WTC11 (cell line): ENCODE measurements around the gene LIPM.

Source experiments
- EMX1 ChIP-seq: fragments of 250-450 bp; sonication (Bioruptor Pico); IDR thresholded peaks from 2 replicates; pipeline ENCODE4 v1.8.0; 2021; ENCODE audit warnings: mild to moderate bottlenecking
- FOXJ3 ChIP-seq: sonication (generic); formaldehyde crosslinking; IDR thresholded peaks from 2 replicates; pipeline ENCODE4 v1.9.0; 2021; ENCODE audit warnings: missing genetic modification reagents, mild to moderate bottlenecking, borderline replicate concordance
- GABPB1 ChIP-seq: sonication (generic); formaldehyde crosslinking; IDR thresholded peaks from 2 replicates; pipeline ENCODE4 v1.8.1; 2023; ENCODE audit warnings: mild to moderate bottlenecking, missing genetic modification reagents
- IRF2 ChIP-seq: sonication (generic); formaldehyde crosslinking; IDR thresholded peaks from 2 replicates; pipeline ENCODE4 v1.8.0; 2022; ENCODE audit warnings: low read depth, missing genetic modification reagents, borderline replicate concordance
- TF ChIP-seq, protein P1 (sequence below): fragments of 200-600 bp; IDR thresholded peaks from 2 replicates; pipeline ENCODE4 v1.8.0; 2022; ENCODE audit warnings: antibody characterized with exemption

GRCh38 chr10:88764110-88764509, 38.4 kb upstream of the LIPM start:
- TF ChIP-seq IRF2 (CRISPR knock-in tag) (no peak), GABPB1 (CRISPR knock-in tag) (no peak), FOXJ3 (no peak), EMX1 (no peak)
- TF ChIP-seq, protein P1, sequence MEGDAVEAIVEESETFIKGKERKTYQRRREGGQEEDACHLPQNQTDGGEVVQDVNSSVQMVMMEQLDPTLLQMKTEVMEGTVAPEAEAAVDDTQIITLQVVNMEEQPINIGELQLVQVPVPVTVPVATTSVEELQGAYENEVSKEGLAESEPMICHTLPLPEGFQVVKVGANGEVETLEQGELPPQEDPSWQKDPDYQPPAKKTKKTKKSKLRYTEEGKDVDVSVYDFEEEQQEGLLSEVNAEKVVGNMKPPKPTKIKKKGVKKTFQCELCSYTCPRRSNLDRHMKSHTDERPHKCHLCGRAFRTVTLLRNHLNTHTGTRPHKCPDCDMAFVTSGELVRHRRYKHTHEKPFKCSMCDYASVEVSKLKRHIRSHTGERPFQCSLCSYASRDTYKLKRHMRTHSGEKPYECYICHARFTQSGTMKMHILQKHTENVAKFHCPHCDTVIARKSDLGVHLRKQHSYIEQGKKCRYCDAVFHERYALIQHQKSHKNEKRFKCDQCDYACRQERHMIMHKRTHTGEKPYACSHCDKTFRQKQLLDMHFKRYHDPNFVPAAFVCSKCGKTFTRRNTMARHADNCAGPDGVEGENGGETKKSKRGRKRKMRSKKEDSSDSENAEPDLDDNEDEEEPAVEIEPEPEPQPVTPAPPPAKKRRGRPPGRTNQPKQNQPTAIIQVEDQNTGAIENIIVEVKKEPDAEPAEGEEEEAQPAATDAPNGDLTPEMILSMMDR: no peak
